RWPE2 (cell line): ENCODE data around the gene PPP1R8.

Source experiments
- ATAC-seq: fragments of 200-7000 bp; cut with Tn5 transposase; 3 replicates; pipeline ENCODE4 v1.9.1; 2021; ENCODE audit warnings: low read depth
- DNase-seq: peaks from one replicate; pipeline ENCODE4 v3.0.0-alpha.2; 2020; ENCODE audit warnings: low spot score
- H3K27ac ChIP-seq: fragments of 450-650 bp; 2 replicates; pipeline ENCODE4 v1.5.1; 2017; ENCODE audit warnings: mild to moderate bottlenecking; ENCODE audit not compliant: poor library complexity, severe bottlenecking
- H3K27me3 ChIP-seq: fragments of 250-450 bp; sonication (Bioruptor Pico); 2 replicates; pipeline ENCODE4 v1.5.1; 2021; ENCODE audit warnings: mild to moderate bottlenecking, moderate library complexity; ENCODE audit not compliant: insufficient read depth, poor library complexity, severe bottlenecking
- H3K36me3 ChIP-seq: fragments of 250-450 bp; sonication (Bioruptor Pico); 2 replicates; pipeline ENCODE4 v1.5.1; 2020; ENCODE audit warnings: low read depth, mild to moderate bottlenecking, moderate library complexity
- H3K4me1 ChIP-seq: fragments of 250-450 bp; sonication (Bioruptor Pico); 2 replicates; pipeline ENCODE4 v1.5.1; 2021; ENCODE audit warnings: mild to moderate bottlenecking, moderate library complexity; ENCODE audit not compliant: insufficient read depth, poor library complexity, severe bottlenecking
- H3K4me3 ChIP-seq: fragments of 250-450 bp; sonication (Bioruptor Pico); 2 replicates; pipeline ENCODE4 v1.5.1; 2021; ENCODE audit warnings: mild to moderate bottlenecking, moderate library complexity; ENCODE audit not compliant: severe bottlenecking
- H3K9me3 ChIP-seq: fragments of 250-450 bp; sonication (Bioruptor Pico); 2 replicates; pipeline ENCODE4 v1.5.1; 2021; ENCODE audit warnings: mild to moderate bottlenecking, moderate library complexity; ENCODE audit not compliant: severe bottlenecking
- TF ChIP-seq, protein P1 (sequence below): fragments of 450-650 bp; IDR thresholded peaks from one replicate; pipeline ENCODE4 v1.5.1; 2017; ENCODE audit warnings: mild to moderate bottlenecking, moderate library complexity; ENCODE audit not compliant: poor library complexity, severe bottlenecking

The PPP1R8 gene

DNA sequence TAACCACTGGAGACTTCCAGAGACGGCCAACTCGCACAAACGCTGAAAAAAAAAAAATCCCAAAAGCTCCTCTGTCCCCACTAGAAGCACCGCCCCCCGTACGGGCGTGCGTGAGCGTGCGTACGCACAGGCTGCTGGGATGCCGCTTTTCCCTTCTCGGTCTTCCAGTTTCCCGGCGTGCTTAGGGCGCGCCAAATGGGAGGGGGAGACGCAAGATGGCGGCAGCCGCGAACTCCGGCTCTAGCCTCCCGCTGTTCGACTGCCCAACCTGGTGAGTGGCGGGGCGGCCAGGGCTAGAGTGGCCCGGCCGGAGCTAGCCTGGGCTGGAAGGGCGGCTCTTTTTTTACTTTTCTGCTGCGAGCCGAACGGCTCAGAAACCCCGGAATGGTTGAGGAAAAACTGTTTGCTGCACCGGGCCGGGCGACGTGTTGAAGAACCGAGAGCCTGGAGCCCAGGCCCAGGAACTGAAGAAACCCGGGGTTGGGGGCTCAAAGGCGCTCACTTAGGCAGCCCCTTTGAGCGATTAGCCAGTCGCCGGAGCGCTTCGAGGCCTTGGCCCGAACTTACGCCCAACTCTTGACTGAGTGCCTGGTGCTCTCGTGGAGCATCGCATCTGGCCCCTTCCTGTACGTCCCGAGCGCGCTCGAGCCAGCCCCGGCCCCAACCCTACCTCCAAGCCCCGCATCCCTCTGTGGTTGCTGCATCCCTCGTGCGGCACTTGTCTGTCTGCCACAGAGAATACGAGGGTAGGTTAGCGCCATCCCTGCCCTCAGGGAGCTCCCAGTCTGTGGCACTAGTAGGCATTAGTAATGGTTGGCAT lies at the start of gene PPP1R8:
Gene PPP1R8, plus strand, starts transcription at position 162 of the 820 bp plus-strand sequence. Its CDS starts 54 bp downstream, at position 216.
- TF ChIP-seq, protein P1, sequence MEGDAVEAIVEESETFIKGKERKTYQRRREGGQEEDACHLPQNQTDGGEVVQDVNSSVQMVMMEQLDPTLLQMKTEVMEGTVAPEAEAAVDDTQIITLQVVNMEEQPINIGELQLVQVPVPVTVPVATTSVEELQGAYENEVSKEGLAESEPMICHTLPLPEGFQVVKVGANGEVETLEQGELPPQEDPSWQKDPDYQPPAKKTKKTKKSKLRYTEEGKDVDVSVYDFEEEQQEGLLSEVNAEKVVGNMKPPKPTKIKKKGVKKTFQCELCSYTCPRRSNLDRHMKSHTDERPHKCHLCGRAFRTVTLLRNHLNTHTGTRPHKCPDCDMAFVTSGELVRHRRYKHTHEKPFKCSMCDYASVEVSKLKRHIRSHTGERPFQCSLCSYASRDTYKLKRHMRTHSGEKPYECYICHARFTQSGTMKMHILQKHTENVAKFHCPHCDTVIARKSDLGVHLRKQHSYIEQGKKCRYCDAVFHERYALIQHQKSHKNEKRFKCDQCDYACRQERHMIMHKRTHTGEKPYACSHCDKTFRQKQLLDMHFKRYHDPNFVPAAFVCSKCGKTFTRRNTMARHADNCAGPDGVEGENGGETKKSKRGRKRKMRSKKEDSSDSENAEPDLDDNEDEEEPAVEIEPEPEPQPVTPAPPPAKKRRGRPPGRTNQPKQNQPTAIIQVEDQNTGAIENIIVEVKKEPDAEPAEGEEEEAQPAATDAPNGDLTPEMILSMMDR, result no peak

DNA sequence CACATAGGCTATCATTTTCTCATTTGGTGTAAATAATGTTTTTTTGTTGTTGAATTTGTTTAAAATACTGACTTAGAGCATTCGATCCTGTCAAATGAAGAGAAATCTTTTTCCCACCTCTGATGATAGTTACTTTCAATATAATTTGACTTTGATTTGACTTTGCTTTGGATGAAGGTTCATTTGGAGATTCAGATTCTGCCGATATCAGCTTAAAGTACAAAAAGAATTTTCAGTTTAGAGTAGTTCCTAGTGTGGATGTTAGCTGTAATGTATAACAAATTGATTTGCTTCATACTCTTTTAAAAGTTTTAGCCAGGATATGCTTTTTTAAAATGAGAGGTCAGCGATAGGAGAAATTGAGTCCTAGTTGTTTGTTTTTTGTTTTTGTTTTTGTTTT lies 47.6 kb upstream of the PPP1R8 start:
- ATAC-seq (no peak), DNase-seq (no peak)
- H3K9me3 ChIP-seq, result no peaks in the 10 kb centered on the region
- H3K27me3 ChIP-seq, result no peaks in the 10 kb centered on the region
- H3K27ac ChIP-seq, result no peak overlapping the region
- TF ChIP-seq, protein P1, result no peak
- no peak overlapping the region for H3K4me3 ChIP-seq
- no peaks in the 10 kb centered on the region for H3K36me3 ChIP-seq
- peaks cover 18% of the 10 kb centered on the region for H3K4me1 ChIP-seq

More for the DNA sequence above, at the start of gene PPP1R8:
- Histone ChIP-seq H3K9me3 (no peaks in the 10 kb centered on the region), H3K27me3 (no peaks in the 10 kb centered on the region), H3K4me1 (peaks cover 15% of the 10 kb centered on the region), H3K4me3 (peak within 1 kb of the TSS; percentile 95), H3K36me3 (peaks cover 27% of the 10 kb centered on the region), H3K27ac (peak within 1 kb of the TSS; percentile 38)
- ATAC-seq (peak; percentile 98), DNase-seq (peak; percentile 92)

DNA sequence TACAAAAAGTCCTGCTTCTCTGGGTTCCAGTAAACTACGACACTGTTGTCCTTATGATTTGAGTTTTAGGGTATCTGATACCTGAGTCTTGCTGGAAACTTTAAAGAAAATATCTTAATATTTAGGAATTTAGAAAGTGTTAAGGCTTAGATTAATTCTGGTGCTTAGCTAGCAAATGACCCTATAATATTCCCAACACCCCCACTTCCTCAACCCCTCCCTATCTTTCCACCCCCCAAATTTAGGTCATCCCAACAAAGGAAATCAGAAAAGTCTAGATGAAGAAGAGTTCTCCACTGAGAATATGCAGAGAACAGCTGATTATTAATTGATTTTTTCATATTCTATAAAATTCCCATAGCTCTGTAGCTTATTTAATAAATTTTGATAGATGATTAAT lies 45.9 kb upstream of the PPP1R8 start:
- H3K27me3 ChIP-seq, result no peaks in the 10 kb centered on the region
- no peak overlapping the region for H3K4me3 ChIP-seq
- no peak for DNase-seq
- TF ChIP-seq, protein P1, result no peak
- peaks cover 2% of the 10 kb centered on the region; the same call in 1 of the 2 replicates for H3K36me3 ChIP-seq
- peaks cover 26% of the 10 kb centered on the region for H3K4me1 ChIP-seq
- no peak for ATAC-seq
- no peaks in the 10 kb centered on the region for H3K9me3 ChIP-seq
- H3K27ac ChIP-seq, result no peak overlapping the region

DNA sequence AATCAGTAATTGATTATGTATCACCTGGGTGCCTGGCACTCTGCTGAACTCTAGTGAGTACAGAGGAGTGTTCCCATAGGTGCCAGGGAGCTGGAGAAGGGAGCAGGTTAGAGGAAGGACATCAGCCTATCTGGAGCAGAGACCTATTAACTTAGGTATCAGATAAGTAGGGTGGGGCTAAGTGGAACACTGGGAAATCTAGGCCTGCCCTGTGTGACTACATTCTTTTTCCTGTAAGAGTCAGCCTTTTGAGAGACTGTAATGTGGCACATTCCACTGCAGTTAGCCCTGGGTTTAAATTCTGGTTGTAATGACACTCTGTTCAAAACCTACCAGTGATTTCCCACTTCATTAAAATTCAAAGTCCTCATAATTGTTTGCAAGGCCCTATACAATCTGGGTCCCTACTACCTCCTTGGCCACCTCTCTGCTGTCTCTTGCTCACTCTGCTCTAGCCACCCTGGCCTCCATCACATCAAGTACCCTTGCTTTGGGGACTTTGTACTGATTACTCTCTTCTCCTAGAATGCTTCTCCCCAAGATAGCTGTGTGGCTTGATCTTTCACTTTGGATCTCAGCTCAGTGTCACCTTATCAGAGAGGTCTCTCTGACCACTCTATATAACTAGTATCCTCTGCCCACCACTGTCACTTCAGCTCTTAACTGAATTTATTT lies 44.7 kb upstream of the PPP1R8 start:
- ATAC-seq, result peak; percentile 87
- H3K9me3 ChIP-seq, result no peaks in the 10 kb centered on the region
- H3K27ac ChIP-seq, result no peak overlapping the region
- H3K27me3 ChIP-seq, result no peaks in the 10 kb centered on the region
- H3K4me3 ChIP-seq, result no peak overlapping the region
- no peak for DNase-seq
- peaks cover 26% of the 10 kb centered on the region for H3K4me1 ChIP-seq
- peaks cover 11% of the 10 kb centered on the region for H3K36me3 ChIP-seq
- TF ChIP-seq, protein P1, result no peak
